ENCODE measurements around the gene PDE10A.
"Not testable (repeated sequence)": the region's sequence is repeated elsewhere in the genome, so short reads cannot be mapped to it uniquely, and the experiment has no call there.

PDE10A gene

GRCh38 chr6:165580136-165580535, 82.9 kb downstream of the PDE10A start:
- no peak for DNase-seq

DNA sequence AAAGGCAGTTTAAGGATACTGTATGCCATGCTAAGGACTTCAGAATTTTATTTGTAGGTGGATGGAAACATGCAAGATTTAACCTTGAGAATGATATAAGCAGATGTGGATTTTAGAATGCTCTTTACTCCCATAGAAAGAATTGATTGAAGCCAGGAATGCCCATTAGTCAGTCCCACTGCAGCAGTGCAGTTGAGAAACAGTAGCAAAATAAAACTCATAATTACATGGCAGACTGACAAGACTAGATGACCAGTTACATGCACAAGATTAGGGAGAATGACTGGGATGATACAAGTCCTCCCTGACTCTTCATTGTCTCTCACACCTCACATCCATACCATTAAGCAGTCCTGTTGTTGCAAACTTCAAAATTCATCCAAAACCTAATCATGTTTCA, 83.9 kb downstream of the PDE10A start:
- no peak for DNase-seq

DNA sequence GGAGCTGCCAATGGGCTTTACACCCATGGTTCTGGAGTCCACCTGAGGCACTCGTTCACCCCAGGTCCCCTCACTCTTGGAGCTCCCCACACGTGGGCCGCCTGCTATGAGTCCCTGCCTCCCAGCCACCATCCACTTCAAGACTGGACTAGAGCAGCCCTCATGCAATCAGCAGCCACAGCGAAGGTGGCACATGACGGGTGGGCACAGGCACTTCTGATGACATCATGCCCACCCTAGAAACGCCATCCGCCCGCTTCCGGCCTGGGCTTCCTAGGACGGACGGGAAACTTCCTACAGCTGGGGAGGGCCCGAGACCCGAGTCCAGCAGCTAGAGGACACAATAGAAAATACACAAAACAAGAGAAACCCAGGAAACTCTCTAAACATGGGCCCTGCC, 85.5 kb downstream of the PDE10A start:
- DNase-seq = no peak

GRCh38 chr6:165575158-165575549, 87.9 kb downstream of the PDE10A start:
- no peak for DNase-seq

- DNase-seq = no peak
These were observed 88.6 kb downstream of the PDE10A start for GRCh38 chr6:165574220-165575157.

GRCh38 chr6:165573671-165574070, 89.4 kb downstream of the PDE10A start:
- DNase-seq = no peak

DNA sequence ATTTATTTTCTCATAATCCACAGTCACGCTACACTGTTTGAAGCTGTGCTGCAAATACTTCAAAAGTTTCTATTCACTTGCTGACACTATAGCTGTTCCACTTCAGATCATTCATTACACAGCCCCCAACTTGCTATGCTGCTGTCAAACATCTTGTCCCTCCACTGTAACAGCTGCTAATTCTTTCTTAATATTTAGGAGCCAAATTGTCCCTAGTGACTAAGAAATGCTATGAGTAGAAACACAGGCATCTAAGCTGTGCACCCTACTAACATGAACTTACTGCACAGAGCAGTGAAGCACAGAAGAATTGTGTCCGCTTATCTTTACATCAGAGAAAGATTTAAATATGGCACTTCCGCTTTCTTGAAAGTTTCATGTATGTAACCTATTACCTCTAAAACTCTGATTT, 91.3 kb downstream of the PDE10A start:
- no peak for DNase-seq

- peak; percentile 35 for DNase-seq
These were observed 91.9 kb downstream of the PDE10A start for GRCh38 chr6:165571068-165571682.

GRCh38 chr6:165568326-165568725, 94.7 kb downstream of the PDE10A start:
- no peak for DNase-seq

DNA sequence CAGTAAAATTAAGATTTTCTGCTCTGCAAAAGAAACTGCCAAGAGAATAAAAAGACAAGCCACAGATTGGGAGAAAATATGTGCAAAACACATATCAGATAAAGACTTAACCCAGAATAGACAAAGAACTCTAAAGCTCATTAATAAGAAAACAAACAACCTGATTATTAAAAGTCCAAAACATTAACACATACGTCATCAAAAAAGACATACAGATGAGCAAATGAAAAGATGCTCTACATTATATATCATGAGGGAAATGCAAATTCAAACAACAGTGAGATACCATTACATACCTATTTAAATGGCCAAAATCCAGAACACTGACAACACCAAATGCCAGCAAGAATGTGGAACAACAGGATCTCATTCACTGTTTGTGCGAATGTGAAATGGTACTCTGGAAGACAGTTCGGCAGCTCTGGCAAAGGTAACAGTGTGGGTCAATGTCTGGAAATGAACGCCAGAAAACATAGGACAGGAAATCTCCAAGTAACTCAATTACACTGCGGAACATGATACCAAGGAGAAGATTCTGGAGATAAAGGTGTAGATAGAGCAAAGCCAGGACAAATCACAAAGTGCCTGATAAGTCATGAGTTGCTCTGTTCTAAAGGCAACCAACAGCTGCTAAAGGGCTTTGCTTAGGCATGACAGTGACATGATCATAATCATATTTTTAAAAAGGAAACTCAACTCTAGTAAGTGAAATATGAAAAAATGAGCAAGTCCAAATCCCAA, 96.8 kb downstream of the PDE10A start:
- no peak for DNase-seq

- DNase-seq = no peak
These were observed 100.5 kb downstream of the PDE10A start for GRCh38 chr6:165562421-165563090.

DNA sequence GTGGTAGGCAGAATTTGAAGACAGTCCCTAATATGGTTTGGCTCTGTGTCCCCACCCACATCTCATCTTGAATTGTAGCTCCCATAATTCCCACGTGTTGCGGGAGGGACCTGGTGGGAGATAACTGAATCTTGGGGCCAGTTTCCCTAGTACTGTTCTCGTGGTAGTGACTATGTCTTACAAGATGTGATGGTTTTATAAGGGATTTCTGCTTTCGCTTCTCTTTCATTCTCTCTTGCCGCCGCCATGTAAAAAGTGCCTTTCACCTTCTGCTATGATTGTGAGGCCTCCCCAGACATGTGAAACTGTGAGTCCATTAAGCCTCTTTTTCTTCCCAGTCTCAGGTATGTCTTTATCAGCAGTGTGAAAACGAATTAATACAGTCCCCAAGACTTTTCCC, 103.4 kb downstream of the PDE10A start:
- no peak for DNase-seq

- not testable (repeated sequence) for DNase-seq
These were observed 104.9 kb downstream of the PDE10A start for GRCh38 chr6:165558097-165558496.

GRCh38 chr6:165557674-165558073, 105.4 kb downstream of the PDE10A start:
- no peak for DNase-seq

- DNase-seq = no peak
These were observed 106.8 kb downstream of the PDE10A start for GRCh38 chr6:165556116-165556843.

DNA sequence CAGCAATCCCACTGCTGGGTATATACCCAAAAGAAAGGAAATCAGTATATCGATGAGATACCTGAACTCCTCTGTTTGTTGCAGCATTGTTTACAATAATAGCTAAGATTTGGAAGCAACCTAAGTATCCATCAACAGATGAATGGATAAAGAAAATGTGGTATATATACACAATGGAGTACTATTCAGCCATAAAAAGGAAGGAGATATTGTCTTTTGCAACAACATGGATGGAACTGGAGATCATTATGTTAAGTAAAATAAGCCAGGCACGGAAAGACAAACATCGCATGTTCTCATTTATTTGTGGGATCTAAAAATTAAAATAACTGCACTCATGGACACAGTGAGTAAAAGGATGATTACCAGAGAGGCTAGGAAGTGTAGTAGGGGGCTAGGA, 108.4 kb downstream of the PDE10A start:
- not testable (repeated sequence) for DNase-seq

DNA sequence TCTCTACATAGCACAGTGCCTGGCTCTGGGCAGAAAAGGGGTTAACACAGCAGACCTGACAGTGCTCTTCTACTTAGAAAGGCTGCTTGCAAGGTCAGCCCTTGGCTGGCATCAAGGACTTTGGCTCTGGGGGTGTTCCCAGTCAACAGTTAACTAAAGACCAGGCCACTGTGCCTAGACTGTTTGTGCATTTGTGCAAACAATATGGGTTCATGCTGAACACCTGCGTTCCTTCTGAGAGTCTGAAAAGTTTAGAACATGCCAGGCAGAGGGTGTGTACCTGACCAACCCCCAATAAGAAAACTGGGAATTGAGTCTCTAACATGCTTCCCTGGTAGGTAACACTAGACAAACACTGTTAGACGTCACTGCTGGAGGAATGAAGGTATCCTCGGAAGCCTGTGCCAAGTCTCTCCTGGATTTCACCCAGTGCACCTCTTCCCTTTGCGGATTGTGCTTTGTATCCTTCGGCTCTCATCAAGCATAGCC, 110.7 kb downstream of the PDE10A start:
- DNase-seq = no peak

- no peak for DNase-seq
These were observed 111.2 kb downstream of the PDE10A start for GRCh38 chr6:165551828-165552227.

GRCh38 chr6:165548450-165548849, 114.6 kb downstream of the PDE10A start:
- no peak for DNase-seq

DNA sequence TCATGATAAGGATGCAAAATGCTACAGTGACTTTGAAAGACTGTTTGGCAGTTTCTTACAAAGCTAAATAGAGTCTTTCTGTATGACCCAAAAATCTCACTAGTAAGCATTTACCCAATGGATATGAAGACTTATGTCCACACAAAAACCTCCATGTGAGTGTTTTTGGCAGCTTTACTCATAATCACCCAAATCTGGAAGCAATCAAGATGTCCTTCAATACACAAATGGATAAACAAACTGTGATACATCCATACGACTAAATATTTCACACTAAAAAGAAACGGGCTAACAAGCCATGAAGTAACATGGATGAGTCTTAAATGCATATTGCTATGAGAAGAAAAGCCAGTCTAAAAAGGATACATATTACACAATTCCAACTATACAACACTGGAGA, 117.2 kb downstream of the PDE10A start:
- DNase-seq = no peak

DNA sequence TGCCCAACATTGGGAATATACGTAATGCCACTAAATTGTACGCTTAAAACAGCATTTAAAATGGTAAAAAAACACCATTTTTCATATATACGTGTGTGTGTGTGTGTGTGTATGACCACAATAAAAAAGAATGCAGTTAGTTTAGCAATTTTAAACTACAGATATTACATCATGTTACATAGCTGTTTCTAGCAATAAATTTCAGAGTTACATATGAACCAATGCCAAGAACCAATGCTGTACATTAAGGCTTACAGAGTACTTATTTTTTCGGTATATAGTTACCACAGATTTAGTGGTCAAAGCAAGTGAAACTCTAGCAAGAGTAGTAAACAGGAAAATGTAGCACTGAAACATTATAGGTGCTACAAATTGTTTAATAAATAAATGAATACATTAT, 119.3 kb downstream of the PDE10A start:
- no peak for DNase-seq

DNA sequence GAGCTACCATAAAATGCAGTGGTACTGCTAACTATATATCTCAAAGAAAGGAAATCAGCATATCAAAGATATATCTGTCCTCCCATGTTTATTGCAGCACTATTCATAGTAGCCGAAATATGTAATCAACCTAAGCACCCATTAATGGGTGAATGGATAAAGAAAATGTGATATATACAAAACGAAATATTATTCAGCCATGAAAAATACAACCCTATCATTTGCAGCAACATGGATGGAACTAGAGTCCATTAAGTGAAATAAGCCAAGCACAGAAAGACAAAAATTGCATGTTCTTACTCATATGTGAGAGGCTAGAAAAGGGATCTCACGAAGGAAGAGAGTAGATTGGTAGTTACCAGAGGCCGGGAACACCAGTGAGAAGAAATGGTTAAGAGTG, 126.1 kb downstream of the PDE10A start:
- no peak for DNase-seq

All from NCI-H524 treated with DMSO at 0.1 percent for 48 hours (cell line).